ENCODE measurements around the gene SRGAP3.
"Not testable (repeated sequence)": the region's sequence is repeated elsewhere in the genome, so short reads cannot be mapped to it uniquely, and the experiment has no call there.

Gene SRGAP3

DNA sequence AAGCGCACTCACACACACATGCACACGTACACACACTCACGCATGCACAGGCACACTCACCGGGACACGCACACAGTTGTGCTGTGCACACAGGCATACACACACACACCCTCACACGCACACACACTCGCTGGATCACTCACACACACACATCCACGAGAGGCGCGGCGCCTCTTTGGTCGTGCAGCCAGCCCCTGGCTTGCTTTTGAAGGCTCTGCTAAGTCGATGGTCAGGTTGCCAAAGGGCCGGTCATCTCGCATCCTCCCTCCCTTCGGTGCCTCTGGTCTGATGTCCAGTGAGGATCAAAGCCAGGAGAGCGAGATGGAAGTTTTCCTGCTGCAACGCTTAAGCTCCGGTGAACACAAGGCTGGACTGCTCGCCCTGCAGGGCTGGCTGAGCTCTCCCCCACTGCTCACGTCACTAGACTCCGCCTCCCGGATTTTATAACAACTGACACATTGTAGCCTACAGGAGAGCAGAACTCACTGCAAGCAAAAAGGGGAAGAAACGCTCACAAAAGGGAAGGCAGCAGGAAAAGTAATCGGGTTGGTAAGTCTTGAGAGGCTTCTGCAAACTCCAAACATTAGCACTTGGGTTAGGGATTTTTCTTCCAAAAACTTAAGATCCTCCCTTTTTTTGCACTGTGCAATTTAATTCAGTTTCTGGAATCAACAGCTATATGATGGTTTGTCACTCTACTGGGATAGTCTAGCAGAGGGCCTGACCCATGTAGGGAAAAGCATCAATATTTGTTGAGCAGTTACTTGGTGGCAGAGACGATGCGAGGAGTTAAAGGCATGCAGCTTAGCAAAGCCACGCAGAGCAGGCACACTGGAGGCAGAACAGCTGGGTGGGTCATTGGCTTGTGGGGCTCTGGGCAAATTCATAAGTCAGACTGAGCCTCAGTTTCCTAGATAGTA, at the start of gene SRGAP3:
Gene SRGAP3 (minus strand): TSS at position 374 of the 920 bp plus-strand sequence. CDS start 695 bp downstream, outside the sequence.
- peak; percentile 78 for DNase-seq

GRCh38 chr3:9298236-9298635, 48.8 kb upstream of the SRGAP3 start:
- no peak for DNase-seq

GRCh38 chr3:9296241-9296640, 46.8 kb upstream of the SRGAP3 start:
- no peak for DNase-seq

DNA sequence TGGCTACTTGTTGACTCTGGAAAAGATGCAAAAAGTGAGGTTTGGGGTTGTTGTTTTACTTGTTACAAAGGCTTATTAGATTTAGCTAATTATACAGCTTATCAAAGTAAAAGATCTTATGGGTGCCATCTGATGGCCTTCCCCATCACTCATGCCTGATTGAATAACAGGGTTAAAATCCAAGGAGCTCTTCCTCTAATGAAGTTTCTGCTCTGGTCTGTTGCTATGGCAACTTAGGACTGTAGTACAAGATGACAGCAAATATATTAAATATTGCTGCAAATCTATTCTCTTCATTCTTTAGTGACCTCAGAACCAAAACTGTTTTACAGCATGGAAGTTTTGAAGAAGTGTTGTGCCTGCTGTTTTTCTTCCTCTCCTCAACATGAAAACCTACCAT, 45.6 kb upstream of the SRGAP3 start:
- no peak for DNase-seq

DNA sequence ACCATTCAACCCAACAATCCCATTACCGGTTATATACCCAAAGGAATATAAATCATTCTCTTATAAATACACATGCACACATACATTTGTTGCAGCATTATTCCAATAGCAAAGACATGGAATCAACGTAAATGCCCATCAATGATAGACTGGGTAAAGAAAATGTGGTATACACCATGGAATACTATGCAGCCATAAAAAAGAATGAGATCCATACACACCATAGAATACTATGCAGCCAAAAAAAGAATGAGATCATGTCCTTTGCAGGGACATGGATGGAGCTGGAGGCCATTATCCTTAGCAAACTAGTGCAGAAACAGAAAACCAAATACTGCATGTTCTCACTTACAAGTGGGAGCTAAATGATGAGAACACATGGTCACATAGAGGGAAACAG, 44.5 kb upstream of the SRGAP3 start:
- not testable (repeated sequence) for DNase-seq

GRCh38 chr3:9293076-9293475, 43.6 kb upstream of the SRGAP3 start:
- DNase-seq: no peak

DNA sequence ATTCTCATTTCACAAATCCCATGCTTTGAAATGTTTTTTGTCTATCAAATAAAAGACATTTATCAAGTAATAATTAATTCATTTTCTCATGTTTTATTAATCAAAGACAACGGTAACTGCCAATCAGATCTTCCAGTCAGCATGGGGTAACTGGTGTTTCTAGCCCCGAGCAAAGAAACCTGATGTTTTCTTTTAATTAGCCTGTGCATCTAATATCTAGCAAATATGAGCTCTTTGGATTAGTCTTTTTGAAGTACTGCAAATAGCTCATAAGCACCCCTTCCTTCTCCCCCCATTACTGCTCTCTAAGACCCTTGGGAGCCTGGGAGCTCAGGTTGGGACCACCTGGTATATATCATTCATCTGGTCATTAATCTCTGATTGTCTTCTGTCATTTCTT, 43.1 kb upstream of the SRGAP3 start:
- no peak for DNase-seq

DNA sequence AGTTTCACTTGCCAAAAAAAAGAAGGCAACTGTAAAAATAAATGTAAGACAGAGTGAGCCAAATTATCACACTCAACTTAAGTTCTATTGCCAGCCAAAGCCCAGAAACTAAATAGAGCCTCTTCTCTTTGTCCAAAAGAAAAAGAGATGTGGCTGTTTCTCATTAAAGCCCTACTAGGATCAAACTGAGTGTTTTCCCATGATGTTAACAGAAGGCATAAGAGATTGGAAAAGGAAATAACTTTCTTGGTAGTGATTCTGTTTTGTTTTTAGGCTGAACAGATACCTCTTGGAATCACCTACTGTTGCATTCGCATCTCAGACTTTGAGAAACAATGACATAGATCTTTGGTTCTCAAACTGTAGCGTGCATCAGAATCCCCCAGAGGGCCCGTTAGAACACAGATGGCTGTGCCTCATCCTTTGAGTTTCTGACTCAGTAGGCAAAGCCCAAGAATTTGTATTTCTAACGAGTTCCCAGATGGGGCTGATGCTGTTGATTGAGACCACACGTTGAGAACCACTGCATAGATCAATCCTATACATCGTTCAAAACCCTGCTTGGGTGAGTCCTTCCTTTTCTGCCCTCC, 42.5 kb upstream of the SRGAP3 start:
- DNase-seq: no peak

- no peak for DNase-seq
Observed at GRCh38 chr3:9290566-9290965, 41.1 kb upstream of the SRGAP3 start.

GRCh38 chr3:9281533-9281932, 32.1 kb upstream of the SRGAP3 start:
- not testable (repeated sequence) for DNase-seq

- DNase-seq: no peak
Observed at GRCh38 chr3:9280451-9281219, 31.2 kb upstream of the SRGAP3 start.

- DNase-seq: no peak
Observed at GRCh38 chr3:9279966-9280365, 30.5 kb upstream of the SRGAP3 start.

DNA sequence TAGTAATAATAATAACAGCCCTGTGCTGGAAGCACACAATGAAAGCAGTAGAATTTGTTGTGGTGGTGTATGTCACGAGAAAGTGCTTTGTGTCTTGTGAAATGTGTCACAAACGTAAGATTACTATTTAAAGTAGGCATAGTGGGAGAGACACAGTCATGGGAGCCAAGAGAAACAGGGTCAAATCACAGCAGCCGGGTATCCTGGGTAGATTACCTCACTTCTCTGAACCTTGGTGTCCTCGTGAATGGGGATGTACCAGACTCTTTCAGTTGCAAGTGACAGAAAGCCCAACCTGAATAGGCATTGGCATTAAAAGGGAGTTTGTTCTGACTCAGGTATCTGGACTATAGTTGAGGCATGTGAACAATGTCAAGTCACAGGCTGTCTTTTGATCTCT, 29.1 kb upstream of the SRGAP3 start:
- no peak for DNase-seq

DNA sequence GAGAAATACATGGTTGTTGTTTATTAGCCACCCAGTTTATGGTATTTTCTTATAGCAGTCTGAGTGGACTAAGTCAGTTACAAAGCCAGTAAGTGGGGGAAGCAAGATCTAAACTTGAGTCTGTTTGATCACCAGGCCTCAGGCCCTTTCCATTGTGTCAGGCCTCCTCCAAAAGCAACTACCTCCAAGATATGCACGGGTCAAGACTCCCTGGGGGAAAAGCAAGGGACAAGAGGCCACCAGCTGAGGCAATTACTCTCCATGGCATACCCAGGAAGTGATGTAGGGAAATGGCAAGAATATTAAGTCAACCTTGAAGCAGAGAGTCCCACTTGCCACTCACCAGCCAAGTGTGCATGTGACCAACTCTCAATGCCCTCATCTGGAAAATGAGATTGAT, 28.6 kb upstream of the SRGAP3 start:
- DNase-seq: no peak

DNA sequence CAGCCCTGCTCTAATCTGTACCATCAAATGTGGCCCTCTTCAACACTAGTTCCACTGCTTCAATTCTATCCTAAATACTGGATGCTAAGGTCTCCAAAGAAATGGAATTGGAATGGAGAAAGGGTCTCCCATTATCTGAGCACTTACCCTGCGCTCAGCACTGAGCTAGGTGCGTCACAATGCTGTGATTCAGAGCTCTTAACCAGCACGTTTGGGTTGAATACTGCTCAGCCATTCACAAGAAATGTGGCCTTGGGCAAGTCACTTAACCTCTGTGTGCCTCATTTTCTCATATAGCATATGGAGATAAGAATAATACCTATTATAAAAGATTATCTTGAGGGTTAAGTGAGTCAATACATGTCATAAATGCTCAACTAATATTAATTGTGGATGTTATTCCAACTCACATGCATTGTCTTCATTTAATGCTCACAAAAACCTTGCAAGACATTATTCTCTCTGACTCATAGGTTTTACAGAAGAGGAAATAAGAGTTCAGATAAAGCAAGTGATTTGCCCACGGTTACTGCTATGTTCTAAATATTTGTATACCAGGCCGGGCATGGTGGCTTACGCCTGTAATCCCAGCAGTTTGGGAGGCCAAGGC, 27.4 kb upstream of the SRGAP3 start:
- no peak for DNase-seq

- DNase-seq: no peak
Observed at GRCh38 chr3:9271903-9272302, 22.5 kb upstream of the SRGAP3 start.

DNA sequence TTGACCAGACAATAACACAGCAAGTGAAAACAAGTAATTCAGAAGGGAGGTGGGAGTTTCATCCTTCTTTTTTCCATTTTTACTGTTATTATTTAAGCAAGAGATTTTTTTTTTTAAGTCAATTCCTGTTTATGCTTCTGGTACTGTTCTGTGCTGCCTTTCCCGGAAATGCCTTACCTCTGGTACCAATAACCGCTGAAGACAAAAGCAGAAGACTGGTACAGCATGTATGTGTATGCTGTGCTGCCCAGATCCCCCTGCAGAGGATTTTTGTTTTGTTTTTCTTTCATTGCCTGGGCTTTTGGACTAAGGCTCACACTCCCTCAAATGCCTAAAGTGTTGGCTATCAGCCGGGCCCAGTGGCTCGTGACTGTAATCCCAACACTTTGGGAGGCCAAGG, 21.3 kb upstream of the SRGAP3 start:
- DNase-seq: no peak

GRCh38 chr3:9266716-9267115, 17.3 kb upstream of the SRGAP3 start:
- DNase-seq: no peak

- no peak for DNase-seq
Observed at GRCh38 chr3:9260305-9260704, 10.9 kb upstream of the SRGAP3 start.

DNA sequence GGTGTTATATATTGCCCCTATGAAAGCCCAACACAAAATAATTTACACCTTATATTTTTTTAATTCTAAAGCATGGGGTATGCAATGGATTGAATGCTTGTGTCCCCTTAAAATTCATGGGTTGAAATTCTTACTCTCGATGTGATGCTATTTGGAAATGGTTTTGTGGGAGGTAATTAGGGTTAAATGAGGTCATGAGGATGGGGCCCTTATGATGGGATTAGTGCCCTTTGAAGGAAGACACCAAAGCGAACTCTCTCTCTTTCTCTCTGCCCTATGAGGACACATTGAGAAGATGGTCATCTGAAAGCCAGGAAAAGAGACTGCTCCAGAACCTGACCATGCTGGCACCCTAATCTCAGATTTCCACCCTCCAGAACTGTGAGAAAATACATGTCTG, 7.6 kb upstream of the SRGAP3 start:
- DNase-seq: no peak

- no peak for DNase-seq
Observed at GRCh38 chr3:9255976-9256375, 6.5 kb upstream of the SRGAP3 start.

DNA sequence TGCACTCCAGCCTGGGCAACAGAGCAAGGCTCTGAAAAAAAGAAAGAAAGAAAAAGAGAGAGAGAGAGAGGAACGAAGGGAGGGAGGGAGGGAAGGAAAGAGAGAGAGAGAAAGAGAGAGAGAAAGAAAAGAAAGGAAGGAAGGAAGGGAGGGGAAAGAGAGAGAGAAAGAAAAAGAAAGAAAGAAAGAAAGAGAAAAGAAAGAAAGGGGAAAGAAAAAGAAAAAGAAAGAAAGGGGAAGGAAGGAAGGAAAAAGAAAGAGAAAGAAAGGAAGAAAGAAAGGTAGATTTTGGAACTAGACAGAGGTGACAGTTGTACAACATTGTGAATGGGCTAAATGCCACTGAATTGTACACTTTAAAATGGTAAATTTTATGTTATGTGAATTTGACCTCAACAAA, 5.3 kb upstream of the SRGAP3 start:
- no peak for DNase-seq

GRCh38 chr3:9253327-9253726, 3.9 kb upstream of the SRGAP3 start:
- DNase-seq: no peak
